ENCODE data around the gene CDKN2AIPNL. TPM values are rescaled to one million over a fixed set of nuclear protein-coding genes. Genes with fewer than 3 reads are reported as not detected.

Gene CDKN2AIPNL
- total RNA-seq, 4 donors from 2014 or later: 12.3 to 18.9 (median 15.1) TPM

GRCh38 chr5:134451225-134451935 is 39.7 kb upstream of the CDKN2AIPNL start:
- H3K4me3 ChIP-seq (ENCODE audit: low read depth, poor library complexity, severe bottlenecking): no peak overlapping the region
- TF ChIP-seq CTCF (IDR thresholded peaks at IDR 0.05) (no peak), POLR2A (IDR thresholded peaks at IDR 0.05) (no peak)
- no peak for DNase-seq (ENCODE audit: low spot score in 2 of 2)
- intact Hi-C loops (cut with DNase I; ENCODE audit: low total_unique reads): no loop called here
- WGBS, 2 donors: 82 to 92% methylated on average over 3 of the region's 3 CpGs

GRCh38 chr5:134450374-134450773 is 38.7 kb upstream of the CDKN2AIPNL start:
- no peak for DNase-seq (ENCODE audit: low spot score in 2 of 2)
- WGBS, 2 donors: 61 to 70% methylated on average over 2 of the region's 2 CpGs
- intact Hi-C loops (cut with DNase I; ENCODE audit: low total_unique reads): no loop called here
- H3K4me3 ChIP-seq (ENCODE audit: low read depth, poor library complexity, severe bottlenecking): no peak overlapping the region
- TF ChIP-seq POLR2A (IDR thresholded peaks at IDR 0.05) (no peak), CTCF (IDR thresholded peaks at IDR 0.05) (no peak)

- no peak overlapping the region for H3K4me3 ChIP-seq (ENCODE audit: low read depth, poor library complexity, severe bottlenecking)
- no peak for DNase-seq (ENCODE audit: low spot score in 2 of 2)
- WGBS, 2 donors: 94 to 100% methylated on average over 2 of the region's 2 CpGs
- intact Hi-C loops (cut with DNase I; ENCODE audit: low total_unique reads): no loop called here
- TF ChIP-seq CTCF (IDR thresholded peaks at IDR 0.05) (no peak), POLR2A (IDR thresholded peaks at IDR 0.05) (no peak)
These were observed 37.5 kb upstream of the CDKN2AIPNL start for GRCh38 chr5:134449167-134449566.

- no peak overlapping the region for H3K4me3 ChIP-seq (ENCODE audit: low read depth, poor library complexity, severe bottlenecking)
- no peak for DNase-seq (ENCODE audit: low spot score in 2 of 2)
- WGBS, 2 donors: 90 to 96% methylated on average over 5 to 7 of the region's 7 CpGs
- TF ChIP-seq CTCF (IDR thresholded peaks at IDR 0.05): no peak
- TF ChIP-seq POLR2A (IDR thresholded peaks at IDR 0.05): no peak
- intact Hi-C loops (cut with DNase I; ENCODE audit: low total_unique reads): no loop called here
These were observed 36.3 kb upstream of the CDKN2AIPNL start for GRCh38 chr5:134447815-134448520.

- H3K4me3 ChIP-seq (ENCODE audit: low read depth, poor library complexity, severe bottlenecking): no peak overlapping the region
- intact Hi-C loops (cut with DNase I; ENCODE audit: low total_unique reads): no loop called here
- TF ChIP-seq POLR2A (IDR thresholded peaks at IDR 0.05) (no peak), CTCF (IDR thresholded peaks at IDR 0.05) (no peak)
- 59 to 67% methylated on average over 2 of the region's 2 CpGs for WGBS, 2 donors
- DNase-seq (ENCODE audit: low spot score in 2 of 2): no peak
These were observed 35.3 kb upstream of the CDKN2AIPNL start for GRCh38 chr5:134446938-134447337.
